Osteoblast (primary cell): Measurements from ENCODE around the gene MUC2. TPM values are rescaled to one million over a fixed set of nuclear protein-coding genes. Genes with fewer than 3 reads are reported as not detected.

Experiments used
- DNase-seq: peaks from one replicate; pipeline ENCODE4 v3.0.0; 2011; ENCODE audit warnings: low spot score, mixed read lengths; ENCODE audit not compliant: insufficient read length; ENCODE audit errors: missing footprints
- H2AFZ ChIP-seq: 2 replicates; pipeline ENCODE4 v1.6.0; 2011; ENCODE audit warnings: mild to moderate bottlenecking, low read length
- H3K27ac ChIP-seq: 2 replicates; pipeline ENCODE4 v1.5.1; 2011; ENCODE audit warnings: mild to moderate bottlenecking, low read depth, low read length, moderate library complexity
- H3K27me3 ChIP-seq: 2 replicates; pipeline ENCODE4 v1.6.0; 2012; ENCODE audit warnings: mild to moderate bottlenecking, control low read depth, inconsistent platforms, low read length, moderate library complexity; ENCODE audit not compliant: insufficient read depth
- H3K36me3 ChIP-seq: 2 replicates; pipeline ENCODE4 v1.5.1; 2011; ENCODE audit warnings: mild to moderate bottlenecking, low read length, control low read depth, moderate library complexity; ENCODE audit not compliant: insufficient read depth
- H3K4me1 ChIP-seq: 2 replicates; pipeline ENCODE4 v1.5.1; 2011; ENCODE audit warnings: mild to moderate bottlenecking, low read length, control low read depth, moderate library complexity; ENCODE audit not compliant: insufficient read depth
- H3K4me2 ChIP-seq: 2 replicates; pipeline ENCODE4 v1.6.0; 2011; ENCODE audit warnings: mild to moderate bottlenecking, low read length; ENCODE audit not compliant: insufficient read depth
- H3K4me3 ChIP-seq: fragments of 200-600 bp; sonication (generic); 3 replicates; pipeline ENCODE4 v1.5.1; 2012; ENCODE audit warnings: mild to moderate bottlenecking, low read length, inconsistent platforms; ENCODE audit not compliant: insufficient read depth
- H3K79me2 ChIP-seq: 2 replicates; pipeline ENCODE4 v1.6.0; 2012; ENCODE audit warnings: mild to moderate bottlenecking, low read length, control low read depth, inconsistent platforms; ENCODE audit not compliant: insufficient read depth
- H3K9me3 ChIP-seq: 2 replicates; pipeline ENCODE4 v1.5.1; 2011; ENCODE audit warnings: low read depth, low read length, control low read depth
- H4K20me1 ChIP-seq: 2 replicates; pipeline ENCODE4 v1.6.0; 2012; ENCODE audit warnings: mild to moderate bottlenecking, low read length, control low read depth; ENCODE audit not compliant: insufficient read depth
- CTCF ChIP-seq: IDR thresholded peaks from 2 replicates; pipeline ENCODE4 v1.5.1; 2011; ENCODE audit warnings: mild to moderate bottlenecking, low read depth, low read length, moderate library complexity; ENCODE audit errors: extremely low read depth
- total RNA-seq: library from RNA; depleted of rRNA; stranded (reverse); fragments of >200 nt; gene quantifications from 2 replicates; pipeline ENCODE4 v1.2.3, GENCODE V29; 2012

MUC2 gene
- total RNA-seq, 1 donor = not detected

GRCh38 chr11:1050581-1051355 is 23.9 kb upstream of the MUC2 start:
- Histone ChIP-seq H3K36me3 (no peaks in the 10 kb centered on the region), H3K79me2 (no peaks in the 10 kb centered on the region), H2AFZ (peak overlapping the region; percentile 7), H3K27me3 (peaks cover 25% of the 10 kb centered on the region), H3K4me1 (no peaks in the 10 kb centered on the region), H3K9me3 (no peaks in the 10 kb centered on the region), H3K27ac (no peak overlapping the region), H3K4me2 (no peak overlapping the region), H4K20me1 (no peaks in the 10 kb centered on the region), H3K4me3 (no peak overlapping the region)
- TF ChIP-seq CTCF = peak; percentile 80
- DNase-seq = peak; percentile 99

- no peaks in the 10 kb centered on the region for H3K36me3 ChIP-seq
- H3K4me3 ChIP-seq = no peak overlapping the region
- no peaks in the 10 kb centered on the region for H4K20me1 ChIP-seq
- peaks cover 25% of the 10 kb centered on the region for H3K27me3 ChIP-seq
- H3K79me2 ChIP-seq = no peaks in the 10 kb centered on the region
- H3K4me1 ChIP-seq = no peaks in the 10 kb centered on the region
- no peaks in the 10 kb centered on the region for H3K9me3 ChIP-seq
- H3K27ac ChIP-seq = no peak overlapping the region
- peak; percentile 49 for DNase-seq
- TF ChIP-seq CTCF = no peak
- H2AFZ ChIP-seq = peak overlapping the region; percentile 7
- no peak overlapping the region for H3K4me2 ChIP-seq
These were observed 23.1 kb upstream of the MUC2 start for GRCh38 chr11:1051356-1052132.

GRCh38 chr11:1052133-1053011 is 22.3 kb upstream of the MUC2 start:
- no peak for TF ChIP-seq CTCF
- Histone ChIP-seq H3K9me3 (no peaks in the 10 kb centered on the region), H2AFZ (no peak overlapping the region), H3K27ac (no peak overlapping the region), H3K4me3 (no peak overlapping the region), H3K4me1 (no peaks in the 10 kb centered on the region), H3K36me3 (no peaks in the 10 kb centered on the region), H3K27me3 (peaks cover 19% of the 10 kb centered on the region), H3K79me2 (no peaks in the 10 kb centered on the region), H4K20me1 (no peaks in the 10 kb centered on the region), H3K4me2 (no peak overlapping the region)
- peak; percentile 80 for DNase-seq
